WTC11 (cell line): ENCODE data around the gene KRTAP5-9. TPM values are rescaled to one million over a fixed set of nuclear protein-coding genes. Genes with fewer than 3 reads are reported as not detected.

Source experiments
- ATAC-seq: fragments of 200-7000 bp; cut with Tn5 transposase; 2 replicates; pipeline ENCODE4 v1.10.0; 2021; ENCODE audit warnings: mild to moderate bottlenecking, moderate library complexity
- CTCF ChIA-PET: fragments of 300-600 bp; sonication (Branson Sonifier 250); formaldehyde crosslinking; loops from one replicate; lab custom pipeline; 2021; ENCODE audit warnings: antibody characterized with exemption; lab: Charles Lee
- POLR2A ChIA-PET: fragments of 350-600 bp; sonication (Branson Sonifier 250); formaldehyde crosslinking; loops from one replicate; lab custom pipeline; 2021; ENCODE audit warnings: antibody characterized with exemption; lab: Charles Lee
- DNase-seq: peaks from one replicate; pipeline ENCODE4 v3.0.0; 2021; ENCODE audit warnings: low spot score
- H3K27ac Mint-ChIP-seq: 2 replicates; pipeline ENCODE4 v1.8.0; 2021; ENCODE audit warnings: mixed read lengths
- H3K27me3 Mint-ChIP-seq: 2 replicates; pipeline ENCODE4 v1.8.0; 2021; ENCODE audit warnings: low read depth, mild to moderate bottlenecking, moderate library complexity, mixed read lengths
- H3K36me3 Mint-ChIP-seq: 2 replicates; pipeline ENCODE4 v1.8.0; 2021; ENCODE audit warnings: mixed read lengths
- H3K4me1 Mint-ChIP-seq: 2 replicates; pipeline ENCODE4 v1.8.0; 2022; ENCODE audit warnings: mixed read lengths
- H3K4me3 Mint-ChIP-seq: 2 replicates; pipeline ENCODE4 v1.8.0; 2021; ENCODE audit warnings: mild to moderate bottlenecking, moderate library complexity, mixed read lengths
- H3K9me3 Mint-ChIP-seq: 2 replicates; pipeline ENCODE4 v1.8.0; 2021; ENCODE audit warnings: mixed read lengths
- CBFB ChIP-seq: sonication (generic); formaldehyde crosslinking; IDR thresholded peaks from 2 replicates; pipeline ENCODE4 v1.8.1; 2022; ENCODE audit warnings: mild to moderate bottlenecking, low read depth, missing genetic modification reagents
- CDX4 ChIP-seq: fragments of 250-450 bp; sonication (Bioruptor Pico); IDR thresholded peaks from 2 replicates; pipeline ENCODE4 v1.9.0; 2021; ENCODE audit warnings: moderate library complexity, mild to moderate bottlenecking, inconsistent platforms, borderline replicate concordance
- CREM ChIP-seq: sonication (generic); formaldehyde crosslinking; IDR thresholded peaks from 2 replicates; pipeline ENCODE4 v1.8.1; 2022; ENCODE audit warnings: mild to moderate bottlenecking, missing genetic modification reagents, moderate library complexity
- E2F4 ChIP-seq: sonication (generic); formaldehyde crosslinking; IDR thresholded peaks from 2 replicates; pipeline ENCODE4 v1.8.1; 2022; ENCODE audit warnings: low read depth, mild to moderate bottlenecking, moderate library complexity, missing genetic modification reagents, borderline replicate concordance
- ELF4 ChIP-seq: sonication (generic); formaldehyde crosslinking; IDR thresholded peaks from 2 replicates; pipeline ENCODE4 v1.8.1; 2022; ENCODE audit warnings: low read depth, mild to moderate bottlenecking, moderate library complexity, missing genetic modification reagents
- FOXP4 ChIP-seq: sonication (generic); formaldehyde crosslinking; IDR thresholded peaks from 2 replicates; pipeline ENCODE4 v1.8.0; 2022; ENCODE audit warnings: mild to moderate bottlenecking, missing genetic modification reagents
- IRF1 ChIP-seq: sonication (generic); formaldehyde crosslinking; IDR thresholded peaks from 2 replicates; pipeline ENCODE4 v1.8.0; 2023; ENCODE audit warnings: missing genetic modification reagents
- JAZF1 ChIP-seq: fragments of 250-450 bp; sonication (Bioruptor Pico); IDR thresholded peaks from 2 replicates; pipeline ENCODE4 v1.9.0; 2021; ENCODE audit warnings: moderate library complexity, mild to moderate bottlenecking, inconsistent platforms
- JUN ChIP-seq: sonication (generic); formaldehyde crosslinking; IDR thresholded peaks from 2 replicates; pipeline ENCODE4 v1.8.0; 2023; ENCODE audit warnings: mild to moderate bottlenecking, missing genetic modification reagents
- NFE2L1 ChIP-seq: sonication (generic); formaldehyde crosslinking; IDR thresholded peaks from 2 replicates; pipeline ENCODE4 v1.8.1; 2023; ENCODE audit warnings: missing genetic modification reagents
- NFYB ChIP-seq: sonication (generic); formaldehyde crosslinking; conservative IDR thresholded peaks from 2 replicates; pipeline ENCODE4 v1.8.0; 2022; ENCODE audit warnings: low read depth, missing genetic modification reagents
- RELA ChIP-seq: sonication (generic); formaldehyde crosslinking; IDR thresholded peaks from 2 replicates; pipeline ENCODE4 v1.8.1; 2022; ENCODE audit warnings: missing genetic modification reagents, mild to moderate bottlenecking, borderline replicate concordance
- RORB ChIP-seq: fragments of 250-450 bp; sonication (Bioruptor Pico); IDR thresholded peaks from 2 replicates; pipeline ENCODE4 v1.9.0; 2021; ENCODE audit warnings: mild to moderate bottlenecking
- SOX15 ChIP-seq: fragments of 250-450 bp; sonication (Bioruptor Pico); IDR thresholded peaks from 2 replicates; pipeline ENCODE4 v1.9.0; 2021; ENCODE audit warnings: mild to moderate bottlenecking
- TCF7 ChIP-seq: sonication (generic); formaldehyde crosslinking; IDR thresholded peaks from 2 replicates; pipeline ENCODE4 v1.8.0; 2022; ENCODE audit warnings: mild to moderate bottlenecking, low read depth, missing genetic modification reagents, moderate library complexity
- USF1 ChIP-seq: sonication (generic); formaldehyde crosslinking; IDR thresholded peaks from 2 replicates; pipeline ENCODE4 v1.8.0; 2022; ENCODE audit warnings: mild to moderate bottlenecking, missing genetic modification reagents
- USF2 ChIP-seq: sonication (generic); formaldehyde crosslinking; IDR thresholded peaks from 2 replicates; pipeline ENCODE4 v1.8.1; 2023; ENCODE audit warnings: mild to moderate bottlenecking, missing genetic modification reagents, moderate library complexity
- ZBTB21 ChIP-seq: sonication (generic); formaldehyde crosslinking; IDR thresholded peaks from 2 replicates; pipeline ENCODE4 v1.8.1; 2023; ENCODE audit warnings: mild to moderate bottlenecking, missing genetic modification reagents, borderline replicate concordance
- ZNF219 ChIP-seq: sonication (generic); formaldehyde crosslinking; IDR thresholded peaks from 2 replicates; pipeline ENCODE4 v1.8.0; 2023; ENCODE audit warnings: missing genetic modification reagents, mild to moderate bottlenecking, borderline replicate concordance
- ZNF232 ChIP-seq: sonication (generic); formaldehyde crosslinking; IDR thresholded peaks from 2 replicates; pipeline ENCODE4 v1.8.0; 2022; ENCODE audit warnings: mild to moderate bottlenecking, missing genetic modification reagents
- ZNF317 ChIP-seq: sonication (generic); formaldehyde crosslinking; IDR thresholded peaks from 2 replicates; pipeline ENCODE4 v1.8.1; 2023; ENCODE audit warnings: low read depth, mild to moderate bottlenecking, moderate library complexity, missing genetic modification reagents, borderline replicate concordance
- ZNF416 ChIP-seq: fragments of 250-450 bp; sonication (Bioruptor Pico); IDR thresholded peaks from 2 replicates; pipeline ENCODE4 v1.9.0; 2021; ENCODE audit warnings: mild to moderate bottlenecking, inconsistent platforms
- ZNF423 ChIP-seq: fragments of 250-450 bp; sonication (Bioruptor Pico); IDR thresholded peaks from 2 replicates; pipeline ENCODE4 v2.1.2; 2022; ENCODE audit warnings: mild to moderate bottlenecking, moderate library complexity
- ZNF512 ChIP-seq: sonication (generic); formaldehyde crosslinking; IDR thresholded peaks from 2 replicates; pipeline ENCODE4 v1.8.1; 2022; ENCODE audit warnings: missing genetic modification reagents, borderline replicate concordance
- total RNA-seq: library from RNA; stranded (reverse); gene quantifications from 3 replicates; pipeline ENCODE4 v1.2.3, GENCODE V29; 2021
- TF ChIP-seq, protein P1 (sequence below): sonication (generic); formaldehyde crosslinking; IDR thresholded peaks from 2 replicates; pipeline ENCODE4 v1.8.1; 2023; ENCODE audit warnings: mild to moderate bottlenecking, missing genetic modification reagents, moderate library complexity
- TF ChIP-seq, protein P2 (sequence below): sonication (generic); formaldehyde crosslinking; IDR thresholded peaks from 2 replicates; pipeline ENCODE4 v1.8.1; 2023; ENCODE audit warnings: mild to moderate bottlenecking, moderate library complexity, missing genetic modification reagents

KRTAP5-9 gene
- total RNA-seq, 1 experiment from 2014 or later, result not detected

DNA sequence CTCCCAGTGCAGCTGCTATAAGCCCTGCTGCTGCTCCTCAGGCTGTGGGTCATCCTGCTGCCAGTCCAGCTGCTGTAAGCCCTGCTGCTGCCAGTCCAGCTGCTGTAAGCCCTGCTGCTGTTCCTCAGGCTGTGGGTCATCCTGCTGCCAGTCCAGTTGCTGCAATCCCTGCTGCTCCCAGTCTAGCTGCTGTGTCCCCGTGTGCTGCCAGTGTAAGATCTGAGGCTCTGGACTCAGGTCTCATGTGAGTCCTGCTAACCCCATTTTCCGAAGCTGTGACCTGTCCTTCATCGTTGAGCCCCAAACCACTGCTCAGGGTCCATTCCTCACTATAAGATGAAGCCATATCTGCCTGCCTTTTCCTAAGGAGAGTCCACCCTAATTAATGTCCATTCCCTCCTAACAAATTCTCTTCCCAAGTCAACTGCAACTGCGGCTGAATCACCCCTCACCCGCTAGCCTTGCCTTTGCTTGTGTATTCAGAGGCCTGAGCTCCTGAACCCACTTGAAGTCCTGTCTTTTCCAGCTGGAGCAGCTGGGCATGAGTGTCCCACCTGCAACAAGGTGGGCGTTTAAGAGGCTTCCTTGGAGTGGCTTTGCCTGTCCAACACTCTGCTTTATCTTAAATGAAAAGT is 20.5 kb upstream of the KRTAP5-9 start:
- CTCF ChIA-PET, result interaction anchor here (1.0 to 1.9 kb wide), 3 partner anchors 36 to 75 kb away, joined by 3 to 6 read pairs (median 5); partner anchors contain the start of gene NADSYN1

DNA sequence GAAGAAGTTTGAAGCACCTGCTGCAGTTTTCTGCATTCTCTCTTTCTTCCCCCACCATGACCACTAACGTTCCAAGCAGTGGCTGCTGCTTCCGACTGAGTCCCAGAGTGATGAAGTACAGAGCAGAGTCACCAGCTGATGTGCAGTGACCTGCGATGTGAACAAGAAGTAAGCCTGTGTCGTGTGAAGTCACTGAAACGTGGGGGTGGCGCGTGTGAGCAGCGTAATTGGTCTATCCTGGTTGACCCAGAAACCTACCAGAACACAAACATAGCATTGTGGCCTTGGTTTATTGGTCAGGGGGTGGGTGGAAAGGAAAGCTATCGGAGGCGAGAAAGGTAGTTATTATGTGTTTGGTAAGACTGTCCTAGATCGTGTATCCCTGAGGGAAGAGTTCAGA is 17.6 kb upstream of the KRTAP5-9 start:
- no peaks in the 10 kb centered on the region for H3K9me3 Mint-ChIP-seq
- no peak overlapping the region for H3K27ac Mint-ChIP-seq
- no peaks in the 10 kb centered on the region for H3K36me3 Mint-ChIP-seq
- H3K4me1 Mint-ChIP-seq, result 0 out of 2 replicates have a peak, but pooled peaks cover 3% of the 10 kb centered on the region
- ATAC-seq (no peak), DNase-seq (no peak)
- ChIA-PET CTCF (interaction anchor here (0.8 kb wide), 1 partner anchor 33 kb away, joined by 3 read pairs; no protein-coding TSS in a partner anchor), POLR2A (no interaction called here)
- H3K27me3 Mint-ChIP-seq, result peaks cover 9% of the 10 kb centered on the region; the same call in 1 of the 2 replicates
- no peak overlapping the region for H3K4me3 Mint-ChIP-seq
- TF ChIP-seq ZNF512 (no peak), RORB (CRISPR knock-in tag) (no peak), CREM (CRISPR knock-in tag) (no peak), E2F4 (no peak), USF2 (CRISPR knock-in tag) (no peak), IRF1 (CRISPR knock-in tag) (no peak), ZNF423 (CRISPR knock-in tag) (no peak), ZNF219 (CRISPR knock-in tag) (no peak)

More for the DNA sequence above, 20.5 kb upstream of the KRTAP5-9 start:
- peaks cover 20% of the 10 kb centered on the region for H3K27me3 Mint-ChIP-seq
- TF ChIP-seq SOX15 (CRISPR knock-in tag) (no peak), ZBTB21 (no peak), NFYB (CRISPR knock-in tag) (no peak), ZNF232 (CRISPR knock-in tag) (no peak), CBFB (CRISPR knock-in tag) (no peak), ELF4 (no peak), JUN (no peak), JAZF1 (CRISPR knock-in tag) (no peak), FOXP4 (CRISPR knock-in tag) (no peak), ZNF317 (CRISPR knock-in tag) (no peak), RORB (CRISPR knock-in tag) (no peak), CDX4 (CRISPR knock-in tag) (no peak), TCF7 (no peak), RELA (CRISPR knock-in tag) (no peak), NFE2L1 (CRISPR knock-in tag) (no peak), USF1 (CRISPR knock-in tag) (no peak), ZNF416 (CRISPR knock-in tag) (no peak), ZNF423 (CRISPR knock-in tag) (no peak)
- TF ChIP-seq, protein P1, sequence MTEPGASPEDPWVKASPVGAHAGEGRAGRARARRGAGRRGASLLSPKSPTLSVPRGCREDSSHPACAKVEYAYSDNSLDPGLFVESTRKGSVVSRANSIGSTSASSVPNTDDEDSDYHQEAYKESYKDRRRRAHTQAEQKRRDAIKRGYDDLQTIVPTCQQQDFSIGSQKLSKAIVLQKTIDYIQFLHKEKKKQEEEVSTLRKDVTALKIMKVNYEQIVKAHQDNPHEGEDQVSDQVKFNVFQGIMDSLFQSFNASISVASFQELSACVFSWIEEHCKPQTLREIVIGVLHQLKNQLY (CRISPR knock-in tag), result no peak
- TF ChIP-seq, protein P2, sequence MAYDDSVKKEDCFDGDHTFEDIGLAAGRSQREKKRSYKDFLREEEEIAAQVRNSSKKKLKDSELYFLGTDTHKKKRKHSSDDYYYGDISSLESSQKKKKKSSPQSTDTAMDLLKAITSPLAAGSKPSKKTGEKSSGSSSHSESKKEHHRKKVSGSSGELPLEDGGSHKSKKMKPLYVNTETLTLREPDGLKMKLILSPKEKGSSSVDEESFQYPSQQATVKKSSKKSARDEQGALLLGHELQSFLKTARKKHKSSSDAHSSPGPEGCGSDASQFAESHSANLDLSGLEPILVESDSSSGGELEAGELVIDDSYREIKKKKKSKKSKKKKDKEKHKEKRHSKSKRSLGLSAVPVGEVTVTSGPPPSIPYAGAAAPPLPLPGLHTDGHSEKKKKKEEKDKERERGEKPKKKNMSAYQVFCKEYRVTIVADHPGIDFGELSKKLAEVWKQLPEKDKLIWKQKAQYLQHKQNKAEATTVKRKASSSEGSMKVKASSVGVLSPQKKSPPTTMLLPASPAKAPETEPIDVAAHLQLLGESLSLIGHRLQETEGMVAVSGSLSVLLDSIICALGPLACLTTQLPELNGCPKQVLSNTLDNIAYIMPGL (CRISPR knock-in tag), result no peak
- H3K27ac Mint-ChIP-seq, result no peak overlapping the region
- H3K9me3 Mint-ChIP-seq, result peaks cover 13% of the 10 kb centered on the region
- DNase-seq (no peak), ATAC-seq (no peak)
- H3K36me3 Mint-ChIP-seq, result no peaks in the 10 kb centered on the region; the same call in 1 of the 2 replicates
- H3K4me3 Mint-ChIP-seq, result no peak overlapping the region
- H3K4me1 Mint-ChIP-seq, result 0 out of 2 replicates have a peak, but pooled peaks cover 3% of the 10 kb centered on the region
- POLR2A ChIA-PET, result interaction anchor here (0.7 kb wide), 1 partner anchor 1610 kb away, joined by 5 read pairs; no protein-coding TSS in a partner anchor
